ENCODE measurements around the gene XXYLT1. TPM values are rescaled to one million over a fixed set of nuclear protein-coding genes. Genes with fewer than 3 reads are reported as not detected.

XXYLT1 gene
- total and polyA plus RNA-seq, 2 of the 8 experiments (the other 6 are each of a cell fraction or from before 2014, with no cell fraction given) = 18.9 to 23.8 TPM

DNA sequence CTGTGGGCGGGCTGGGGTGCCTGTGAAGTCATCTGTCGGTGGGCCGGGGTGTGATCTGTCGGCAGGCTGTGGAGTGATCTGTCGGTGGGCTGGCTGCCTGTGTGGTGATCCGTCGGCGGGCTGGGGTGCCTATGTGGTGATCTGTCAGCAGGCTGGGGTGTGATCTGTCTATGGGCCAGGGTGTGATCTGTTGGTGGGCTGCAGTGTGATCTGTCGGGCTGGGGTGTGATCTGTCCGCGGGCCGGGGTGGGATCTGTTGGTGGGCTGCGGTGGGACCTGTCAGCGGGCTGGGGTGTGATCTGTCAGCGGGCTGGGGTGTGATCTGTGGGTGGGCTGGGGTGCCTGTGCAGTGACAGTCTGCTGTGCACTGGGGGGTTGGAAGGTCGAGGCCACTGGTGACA is 204.5 kb downstream of the XXYLT1 start:
- no peaks in the 10 kb centered on the region for H3K79me2 ChIP-seq (ENCODE audit: control insufficient read depth in 1 of 2, insufficient read depth in 2 of 2, low read length in 2 of 2)
- H4K5ac ChIP-seq (ENCODE audit: insufficient read length, low read depth, low read length) = no peak overlapping the region
- no peak overlapping the region for H3K56ac ChIP-seq (replicated peaks; ENCODE audit: insufficient read length, low read depth, low read length)
- CTCF ChIA-PET (ENCODE audit: partially characterized antibody) = interaction anchor here (1.2 kb wide), 1 partner anchor 98 kb away, joined by 3 read pairs; no protein-coding TSS in a partner anchor
- no peak for FAIRE-seq
- no peak overlapping the region for H3K4ac ChIP-seq (replicated peaks; ENCODE audit: insufficient read length, low read depth, low read length)
- no peak overlapping the region for H3K27ac ChIP-seq (ENCODE audit: low read depth, low read length)
- peaks cover 0 to 11% of the 10 kb centered on the region in 2 experiments; a peak in 1 of 4 replicates for H3K9me3 ChIP-seq (ENCODE audit: insufficient read depth in 2 of 2, low read depth in 1 of 2, low read length in 1 of 2)
- H3K79me1 ChIP-seq (ENCODE audit: low read depth, low read length) = no peaks in the 10 kb centered on the region
- no peak overlapping the region for H3K23ac ChIP-seq (ENCODE audit: insufficient read length)
- H3K4me1 ChIP-seq (replicated peaks in 1 of 4; ENCODE audit: control insufficient read depth in 3 of 4, insufficient read depth in 4 of 4, low read length in 3 of 4) = peaks cover 0 to 5% (median 0%) of the 10 kb centered on the region in 4 experiments; a peak in 2 of 7 replicates
- H2BK20ac ChIP-seq (ENCODE audit: low read length) = no peak overlapping the region
- H3K9ac ChIP-seq (replicated peaks in 1 of 4; ENCODE audit: extremely low read depth in 1 of 4, low read depth in 3 of 4, low read length in 3 of 4) = no peak overlapping the region
- no peak overlapping the region for H3K4me2 ChIP-seq (ENCODE audit: insufficient read depth in 1 of 2, low read depth in 2 of 2, low read length in 2 of 2)
- no peak overlapping the region for H3K18ac ChIP-seq (ENCODE audit: extremely low read depth, low read length)
- no peak overlapping the region for H2BK15ac ChIP-seq (ENCODE audit: low read length)
- no peak overlapping the region for H2BK120ac ChIP-seq (replicated peaks; ENCODE audit: low read depth, low read length)
- no peaks in the 10 kb centered on the region for H3K27me3 ChIP-seq (replicated peaks in 1 of 4; ENCODE audit: control insufficient read depth in 3 of 4, extremely low read depth in 1 of 4, insufficient read depth in 3 of 4, low read length in 3 of 4)
- no peak overlapping the region for H3K14ac ChIP-seq (ENCODE audit: insufficient read length)
- no peak overlapping the region for H4K8ac ChIP-seq (ENCODE audit: extremely low read depth, insufficient read depth, low read length)
- POLR2A ChIA-PET (ENCODE audit: partially characterized antibody) = no interaction called here
- H2AFZ ChIP-seq (ENCODE audit: low read length) = no peak overlapping the region
- no peak for DNase-seq (ENCODE audit: low read depth in 1 of 2, low spot score in 2 of 2)
- H3K4me3 ChIP-seq (ENCODE audit: extremely low read depth in 1 of 4, insufficient read depth in 2 of 4, low read depth in 3 of 4, low read length in 4 of 4) = no peak overlapping the region
- no peaks in the 10 kb centered on the region for H3K23me2 ChIP-seq (ENCODE audit: low read depth, low read length)
- H4K91ac ChIP-seq (replicated peaks; ENCODE audit: insufficient read length, low read length) = no peak overlapping the region
- WGBS, 2 experiments (ENCODE audit: extremely low coverage in 1 of 2, insufficient coverage in 1 of 2, insufficient read length in 1 of 2, insufficient replicate concordance in 2 of 2, low coverage in 1 of 2, low lambda C conversion rate in 2 of 2, missing lambda C conversion rate in 1 of 2) = 97% methylated on average over 6 of the region's 16 CpGs; no CpG with 5 or more reads in 1 of the 2 experiments
- H3K36me3 ChIP-seq (ENCODE audit: control insufficient read depth in 2 of 4, insufficient read depth in 4 of 4, low read length in 3 of 4) = peaks cover 0 to 12% (median 2%) of the 10 kb centered on the region in 4 experiments; a peak in 3 of 8 replicates
- no peak overlapping the region for H2BK12ac ChIP-seq (ENCODE audit: low read depth, low read length)
- H2BK5ac ChIP-seq (ENCODE audit: low read depth, low read length) = no peak overlapping the region
- peaks cover 0 to 2% of the 10 kb centered on the region in 2 experiments for H4K20me1 ChIP-seq (replicated peaks in 1 of 2; ENCODE audit: control insufficient read depth in 1 of 2, insufficient read depth in 2 of 2, low read length in 2 of 2)
- no peak overlapping the region for H2AK5ac ChIP-seq (ENCODE audit: low read depth, low read length)
- no peak for TF ChIP-seq GTF2F1 (IDR thresholded peaks at IDR 0.05; ENCODE audit: borderline replicate concordance, low read depth, low read length)
- TF ChIP-seq JUN (IDR thresholded peaks at IDR 0.05; ENCODE audit: low read depth, low read length) = no peak
- TF ChIP-seq SP2 (IDR thresholded peaks at IDR 0.05; ENCODE audit: low read length) = no peak
- no peak for TF ChIP-seq BACH1 (IDR thresholded peaks at IDR 0.05; ENCODE audit: low read length)
- no peak for TF ChIP-seq SIRT6 (IDR thresholded peaks at IDR 0.05; ENCODE audit: low read length)
- no peak for TF ChIP-seq TCF12 (IDR thresholded peaks at IDR 0.05; ENCODE audit: low read depth, low read length)
- no peak for TF ChIP-seq NRF1 (IDR thresholded peaks at IDR 0.05; ENCODE audit: low read depth, low read length)
- no peak for TF ChIP-seq BRCA1 (IDR thresholded peaks at IDR 0.05; ENCODE audit: low read depth, low read length)
- no peak for TF ChIP-seq KDM4A (IDR thresholded peaks at IDR 0.05; ENCODE audit: low read depth, low read length, severe bottlenecking)
- TF ChIP-seq POU5F1 (IDR thresholded peaks at IDR 0.05; ENCODE audit: low read depth, low read length) = no peak
- TF ChIP-seq POLR2AphosphoS5 (IDR thresholded peaks at IDR 0.05; ENCODE audit: low read depth, low read length) = no peak
- no peak for TF ChIP-seq CREB1 (IDR thresholded peaks at IDR 0.05)
- TF ChIP-seq SP4 (IDR thresholded peaks at IDR 0.05; ENCODE audit: low read length) = no peak
- no peak for TF ChIP-seq CBX5 (IDR thresholded peaks at IDR 0.05; ENCODE audit: low read depth, low read length)
- TF ChIP-seq POLR2A (IDR thresholded peaks at IDR 0.05; ENCODE audit: control extremely low read depth in 1 of 2, low read depth in 2 of 2, low read length in 2 of 2) = no peak
